MM.1S (cell line): ENCODE results near the gene DLGAP1.

Source experiments
- DNase-seq: peaks from one replicate; pipeline ENCODE4 v3.0.0-alpha.2; 2015
- H2AFZ ChIP-seq: fragments of 300-600 bp; sonication (generic); 2 replicates; pipeline ENCODE4 v1.6.0; 2016; ENCODE audit warnings: antibody characterized with exemption, low read length
- H3F3A ChIP-seq: fragments of 300-600 bp; sonication (generic); 2 replicates; pipeline ENCODE4 v1.6.1; 2016; ENCODE audit warnings: mild to moderate bottlenecking, antibody characterized with exemption, low read length, moderate library complexity, mixed read lengths; ENCODE audit not compliant: insufficient read depth
- H3K27ac ChIP-seq: fragments of 300-600 bp; sonication (generic); 2 replicates; pipeline ENCODE4 v1.5.1; 2016; ENCODE audit warnings: mild to moderate bottlenecking, low read length
- H3K27me3 ChIP-seq: fragments of 300-600 bp; sonication (generic); replicated peaks from 2 replicates; pipeline ENCODE4 v1.6.0; 2016; ENCODE audit warnings: low read length; ENCODE audit not compliant: insufficient read depth
- H3K36me3 ChIP-seq: fragments of 300-600 bp; sonication (generic); replicated peaks from 2 replicates; pipeline ENCODE4 v1.6.1; 2016; ENCODE audit warnings: mild to moderate bottlenecking, low read length, mixed read lengths; ENCODE audit not compliant: insufficient read depth
- H3K4me1 ChIP-seq: fragments of 300-600 bp; sonication (generic); 2 replicates; pipeline ENCODE4 v1.6.1; 2016; ENCODE audit warnings: low read length, mixed read lengths
- H3K4me2 ChIP-seq: fragments of 300-600 bp; sonication (generic); 2 replicates; pipeline ENCODE4 v1.6.0; 2016; ENCODE audit warnings: low read depth, low read length
- H3K4me3 ChIP-seq: fragments of 300-600 bp; sonication (generic); 2 replicates; pipeline ENCODE4 v1.5.1; 2016; ENCODE audit warnings: low read length, mixed read lengths
- H3K79me2 ChIP-seq: fragments of 300-600 bp; sonication (generic); 2 replicates; pipeline ENCODE4 v1.6.1; 2016; ENCODE audit warnings: mixed run types, low read length, mixed read lengths
- H3K9ac ChIP-seq: fragments of 300-600 bp; sonication (generic); 2 replicates; pipeline ENCODE4 v1.6.1; 2016; ENCODE audit warnings: low read length, mixed read lengths
- H3K9me2 ChIP-seq: fragments of 300-600 bp; sonication (generic); replicated peaks from 2 replicates; pipeline ENCODE4 v1.6.1; 2016; ENCODE audit warnings: mild to moderate bottlenecking, low read length, mixed read lengths; ENCODE audit not compliant: insufficient read depth
- H3K9me3 ChIP-seq: fragments of 300-600 bp; sonication (generic); replicated peaks from 2 replicates; pipeline ENCODE4 v1.6.1; 2016; ENCODE audit warnings: mild to moderate bottlenecking, low read length, mixed read lengths; ENCODE audit not compliant: insufficient read depth
- H4K20me1 ChIP-seq: fragments of 300-600 bp; sonication (generic); 2 replicates; pipeline ENCODE4 v1.6.1; 2016; ENCODE audit warnings: mild to moderate bottlenecking, low read length, moderate library complexity, mixed read lengths; ENCODE audit not compliant: insufficient read depth
- EZH2 ChIP-seq: fragments of 300-600 bp; sonication (generic); optimal IDR thresholded peaks from 2 replicates; pipeline ENCODE3; 2017; ENCODE audit warnings: low read depth, mild to moderate bottlenecking, antibody characterized with exemption, low read length, mixed read lengths
- EZH2phosphoT487 ChIP-seq: fragments of 300-600 bp; sonication (generic); IDR thresholded peaks from 2 replicates; pipeline ENCODE4 v1.6.1; 2018; ENCODE audit warnings: antibody characterized with exemption, low read length
- TF ChIP-seq, protein P1 (sequence below): fragments of 300-600 bp; sonication (generic); IDR thresholded peaks from 2 replicates; pipeline ENCODE4 v1.5.1; 2016; ENCODE audit warnings: antibody characterized with exemption, low read length, mixed read lengths

Gene DLGAP1

DNA sequence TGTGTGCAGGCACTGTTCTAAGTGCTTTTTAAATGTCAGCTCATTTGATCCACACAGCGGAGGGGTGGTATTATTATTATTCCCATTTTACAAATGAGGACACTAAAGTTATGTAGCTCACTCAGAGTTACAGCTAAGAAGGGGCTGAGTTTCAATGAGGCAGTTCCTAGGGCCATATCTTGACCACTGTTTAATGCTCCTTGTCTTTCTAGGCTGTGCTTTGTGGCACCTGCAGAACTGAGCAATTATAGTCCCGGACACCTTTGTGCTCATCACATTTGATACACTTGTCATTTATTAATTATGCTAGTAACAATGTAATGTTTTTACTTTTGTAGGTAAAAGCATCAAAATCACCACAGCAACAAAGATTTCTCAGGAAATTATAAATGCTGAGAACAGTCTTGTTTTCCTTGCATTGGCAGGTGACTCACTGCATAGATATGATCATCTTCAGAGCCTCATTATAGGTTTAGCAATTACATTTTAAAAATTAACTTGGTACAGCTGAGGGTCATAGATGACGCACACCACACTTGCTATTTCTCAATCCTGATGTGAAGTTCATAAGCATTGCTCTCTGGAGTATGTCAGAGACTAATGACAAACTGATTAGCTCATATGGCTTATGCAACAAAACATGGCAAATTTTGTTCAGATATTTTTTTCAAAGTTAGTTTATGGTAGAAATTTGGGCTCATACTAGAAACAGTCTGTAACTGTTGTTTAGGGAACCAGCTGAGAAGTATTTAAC is 638.3 kb downstream of the DLGAP1 start:
- no peaks in the 10 kb centered on the region for H3K27me3 ChIP-seq
- H3K9me2 ChIP-seq = no peaks in the 10 kb centered on the region
- H3K4me2 ChIP-seq = no peak overlapping the region
- DNase-seq = no peak
- no peaks in the 10 kb centered on the region for H3K4me1 ChIP-seq
- no peak overlapping the region for H2AFZ ChIP-seq
- no peaks in the 10 kb centered on the region for H4K20me1 ChIP-seq
- H3F3A ChIP-seq = no peaks in the 10 kb centered on the region
- no peak overlapping the region for H3K27ac ChIP-seq
- H3K9ac ChIP-seq = no peak overlapping the region
- TF ChIP-seq, protein P1, sequence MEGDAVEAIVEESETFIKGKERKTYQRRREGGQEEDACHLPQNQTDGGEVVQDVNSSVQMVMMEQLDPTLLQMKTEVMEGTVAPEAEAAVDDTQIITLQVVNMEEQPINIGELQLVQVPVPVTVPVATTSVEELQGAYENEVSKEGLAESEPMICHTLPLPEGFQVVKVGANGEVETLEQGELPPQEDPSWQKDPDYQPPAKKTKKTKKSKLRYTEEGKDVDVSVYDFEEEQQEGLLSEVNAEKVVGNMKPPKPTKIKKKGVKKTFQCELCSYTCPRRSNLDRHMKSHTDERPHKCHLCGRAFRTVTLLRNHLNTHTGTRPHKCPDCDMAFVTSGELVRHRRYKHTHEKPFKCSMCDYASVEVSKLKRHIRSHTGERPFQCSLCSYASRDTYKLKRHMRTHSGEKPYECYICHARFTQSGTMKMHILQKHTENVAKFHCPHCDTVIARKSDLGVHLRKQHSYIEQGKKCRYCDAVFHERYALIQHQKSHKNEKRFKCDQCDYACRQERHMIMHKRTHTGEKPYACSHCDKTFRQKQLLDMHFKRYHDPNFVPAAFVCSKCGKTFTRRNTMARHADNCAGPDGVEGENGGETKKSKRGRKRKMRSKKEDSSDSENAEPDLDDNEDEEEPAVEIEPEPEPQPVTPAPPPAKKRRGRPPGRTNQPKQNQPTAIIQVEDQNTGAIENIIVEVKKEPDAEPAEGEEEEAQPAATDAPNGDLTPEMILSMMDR = no peak
- TF ChIP-seq EZH2phosphoT487 (no peak), EZH2 (no peak)
- H3K79me2 ChIP-seq = no peaks in the 10 kb centered on the region
- no peaks in the 10 kb centered on the region for H3K36me3 ChIP-seq
- no peaks in the 10 kb centered on the region for H3K9me3 ChIP-seq
- no peak overlapping the region for H3K4me3 ChIP-seq

DNA sequence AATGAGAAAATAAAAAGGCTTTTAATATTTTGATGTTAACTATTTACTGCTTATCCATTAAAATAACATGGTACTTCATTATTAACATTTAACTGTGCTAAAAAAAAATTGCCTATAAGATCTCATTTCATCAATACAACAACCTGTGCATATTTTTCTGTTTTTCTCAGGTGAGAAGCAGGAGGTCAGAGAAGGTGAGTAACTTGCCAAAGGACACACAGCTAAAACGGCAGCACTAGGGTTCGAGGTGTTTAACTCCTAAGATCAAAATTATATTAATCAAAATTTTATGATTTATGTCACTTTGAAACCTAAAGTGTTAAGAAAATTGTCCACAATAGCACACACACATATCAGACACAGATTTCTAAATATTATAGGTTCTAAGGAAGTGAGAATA is 639.1 kb downstream of the DLGAP1 start:
- H3K36me3 ChIP-seq = no peaks in the 10 kb centered on the region
- H3K9ac ChIP-seq = no peak overlapping the region
- H4K20me1 ChIP-seq = no peaks in the 10 kb centered on the region
- no peaks in the 10 kb centered on the region for H3K4me1 ChIP-seq
- TF ChIP-seq EZH2 = no peak
- TF ChIP-seq EZH2phosphoT487 = no peak
- TF ChIP-seq, protein P1 = no peak
- H2AFZ ChIP-seq = no peak overlapping the region
- no peaks in the 10 kb centered on the region for H3K9me2 ChIP-seq
- H3K9me3 ChIP-seq = no peaks in the 10 kb centered on the region
- no peak overlapping the region for H3K27ac ChIP-seq
- no peaks in the 10 kb centered on the region for H3K79me2 ChIP-seq
- H3F3A ChIP-seq = no peaks in the 10 kb centered on the region
- no peak overlapping the region for H3K4me3 ChIP-seq
- DNase-seq = no peak
- no peak overlapping the region for H3K4me2 ChIP-seq
- H3K27me3 ChIP-seq = no peaks in the 10 kb centered on the region

DNA sequence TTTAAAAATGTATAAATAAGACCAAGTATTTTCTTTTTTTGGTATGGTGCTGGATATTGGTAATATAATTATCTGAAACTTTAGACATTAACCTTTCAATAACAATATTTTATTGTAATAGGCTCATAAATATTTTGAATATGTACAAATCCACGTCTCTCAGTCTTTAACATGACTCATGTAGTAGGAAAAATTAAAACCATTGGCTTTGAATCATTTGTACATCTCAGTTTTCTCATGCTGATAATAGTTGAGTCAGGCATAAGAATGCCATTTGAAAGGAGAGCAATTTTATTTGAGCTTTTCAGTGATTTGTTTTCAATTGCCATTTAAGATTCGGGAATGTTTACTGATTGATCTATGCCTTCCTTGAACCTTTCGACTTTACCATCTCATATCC is 640.3 kb downstream of the DLGAP1 start:
- no peak overlapping the region for H3K9ac ChIP-seq
- no peak for DNase-seq

More for the DNA sequence above, 640.3 kb downstream of the DLGAP1 start:
- Histone ChIP-seq H3K9me3 (no peaks in the 10 kb centered on the region), H3K27me3 (no peaks in the 10 kb centered on the region), H3K4me2 (no peak overlapping the region), H3F3A (no peaks in the 10 kb centered on the region), H3K36me3 (no peaks in the 10 kb centered on the region), H3K4me3 (no peak overlapping the region), H3K79me2 (no peaks in the 10 kb centered on the region), H3K9me2 (no peaks in the 10 kb centered on the region), H2AFZ (no peak overlapping the region), H4K20me1 (no peaks in the 10 kb centered on the region), H3K27ac (no peak overlapping the region), H3K4me1 (no peaks in the 10 kb centered on the region)
- TF ChIP-seq EZH2 (no peak), EZH2phosphoT487 (no peak)
- TF ChIP-seq, protein P1 = no peak
